Measurements from ENCODE around the gene MLF2. TPM values are rescaled to one million over a fixed set of nuclear protein-coding genes. Genes with fewer than 3 reads are reported as not detected.
A peak's percentile ranks its signal among the peaks of the same experiment; 100 is the strongest.

Gene MLF2
- total RNA-seq, 1 donor from 2014 or later = 108 TPM

DNA sequence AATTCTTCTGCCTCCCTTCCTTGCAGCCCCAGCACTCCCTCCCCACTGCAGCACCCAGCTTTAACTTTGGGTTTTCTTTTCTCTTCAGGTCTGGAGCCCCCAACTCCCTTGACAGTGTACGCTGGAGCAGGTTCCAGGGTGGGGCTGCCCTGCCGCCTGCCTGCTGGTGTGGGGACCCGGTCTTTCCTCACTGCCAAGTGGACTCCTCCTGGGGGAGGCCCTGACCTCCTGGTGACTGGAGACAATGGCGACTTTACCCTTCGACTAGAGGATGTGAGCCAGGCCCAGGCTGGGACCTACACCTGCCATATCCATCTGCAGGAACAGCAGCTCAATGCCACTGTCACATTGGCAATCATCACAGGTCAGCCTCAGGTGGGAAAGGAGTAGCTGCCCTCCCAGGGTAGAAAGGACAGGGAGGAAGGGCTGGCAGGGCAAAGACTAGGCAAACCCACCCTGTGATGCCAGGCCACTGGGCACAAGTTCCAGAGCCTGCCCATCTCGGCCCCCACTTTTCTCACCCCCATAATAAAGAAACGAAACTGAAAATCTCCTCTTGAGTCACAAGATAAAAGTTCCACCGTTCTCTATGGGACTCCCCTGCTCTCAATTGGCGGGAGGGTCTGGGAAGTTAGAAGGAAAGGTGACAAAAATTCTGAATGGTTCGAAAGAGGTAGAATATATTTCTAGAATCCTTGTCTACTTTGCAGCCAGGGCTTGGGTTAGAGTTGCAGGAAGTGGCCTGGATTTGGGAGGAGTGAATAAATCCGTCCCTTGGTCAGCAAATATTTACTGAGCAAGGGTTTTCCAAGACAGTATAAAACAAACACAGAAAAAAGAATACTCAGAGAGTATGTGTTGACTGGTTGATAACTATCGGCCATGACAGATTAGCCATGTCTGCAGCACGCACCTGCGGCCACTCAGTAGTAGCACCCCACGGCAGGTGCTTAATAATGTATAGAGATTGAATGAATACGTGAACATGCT lies 22.5 kb upstream of the MLF2 start:
- ATAC-seq = no peak
- Histone ChIP-seq H3K36me3 (peaks cover 9% of the 10 kb centered on the region), H3K4me1 (peaks cover 37% of the 10 kb centered on the region), H3K9me3 (no peaks in the 10 kb centered on the region), H3K27ac (no peak overlapping the region), H3K27me3 (ENCODE audit: low read depth) (no peaks in the 10 kb centered on the region), H3K4me3 (no peak overlapping the region)
- intact Hi-C loops (cut with DNase I) = no loop called here
- TF ChIP-seq, protein P1, sequence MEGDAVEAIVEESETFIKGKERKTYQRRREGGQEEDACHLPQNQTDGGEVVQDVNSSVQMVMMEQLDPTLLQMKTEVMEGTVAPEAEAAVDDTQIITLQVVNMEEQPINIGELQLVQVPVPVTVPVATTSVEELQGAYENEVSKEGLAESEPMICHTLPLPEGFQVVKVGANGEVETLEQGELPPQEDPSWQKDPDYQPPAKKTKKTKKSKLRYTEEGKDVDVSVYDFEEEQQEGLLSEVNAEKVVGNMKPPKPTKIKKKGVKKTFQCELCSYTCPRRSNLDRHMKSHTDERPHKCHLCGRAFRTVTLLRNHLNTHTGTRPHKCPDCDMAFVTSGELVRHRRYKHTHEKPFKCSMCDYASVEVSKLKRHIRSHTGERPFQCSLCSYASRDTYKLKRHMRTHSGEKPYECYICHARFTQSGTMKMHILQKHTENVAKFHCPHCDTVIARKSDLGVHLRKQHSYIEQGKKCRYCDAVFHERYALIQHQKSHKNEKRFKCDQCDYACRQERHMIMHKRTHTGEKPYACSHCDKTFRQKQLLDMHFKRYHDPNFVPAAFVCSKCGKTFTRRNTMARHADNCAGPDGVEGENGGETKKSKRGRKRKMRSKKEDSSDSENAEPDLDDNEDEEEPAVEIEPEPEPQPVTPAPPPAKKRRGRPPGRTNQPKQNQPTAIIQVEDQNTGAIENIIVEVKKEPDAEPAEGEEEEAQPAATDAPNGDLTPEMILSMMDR (IDR thresholded peaks at IDR 0.05) = no peak
- DNase-seq = no peak

DNA sequence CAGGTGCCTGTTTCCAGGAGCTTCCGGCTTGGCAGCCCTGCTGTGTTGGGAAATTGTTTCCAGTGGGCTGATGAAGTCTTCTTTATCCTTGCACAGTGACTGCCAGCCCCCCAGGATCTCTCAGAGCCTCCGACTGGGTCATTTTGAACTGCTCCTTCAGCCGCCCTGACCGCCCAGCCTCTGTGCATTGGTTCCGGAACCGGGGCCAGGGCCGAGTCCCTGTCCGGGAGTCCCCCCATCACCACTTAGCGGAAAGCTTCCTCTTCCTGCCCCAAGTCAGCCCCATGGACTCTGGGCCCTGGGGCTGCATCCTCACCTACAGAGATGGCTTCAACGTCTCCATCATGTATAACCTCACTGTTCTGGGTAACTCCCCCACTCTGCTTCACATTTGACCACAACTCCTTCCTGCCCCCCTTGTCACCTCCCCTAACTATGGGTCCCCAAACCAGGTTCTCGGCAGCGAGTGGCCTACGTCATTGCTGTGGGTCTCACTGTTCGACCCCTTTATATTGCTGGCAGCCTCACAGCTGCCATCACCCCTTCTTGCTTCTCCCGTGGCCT lies 21.6 kb upstream of the MLF2 start:
- Histone ChIP-seq H3K27ac (no peak overlapping the region), H3K27me3 (ENCODE audit: low read depth) (no peaks in the 10 kb centered on the region), H3K4me1 (peaks cover 40% of the 10 kb centered on the region), H3K9me3 (no peaks in the 10 kb centered on the region), H3K36me3 (peaks cover 18% of the 10 kb centered on the region), H3K4me3 (peak overlapping the region; percentile 30)
- TF ChIP-seq, protein P1 (IDR thresholded peaks at IDR 0.05) = no peak
- DNase-seq (no peak), ATAC-seq (no peak)
- intact Hi-C loops (cut with DNase I) = no loop called here

DNA sequence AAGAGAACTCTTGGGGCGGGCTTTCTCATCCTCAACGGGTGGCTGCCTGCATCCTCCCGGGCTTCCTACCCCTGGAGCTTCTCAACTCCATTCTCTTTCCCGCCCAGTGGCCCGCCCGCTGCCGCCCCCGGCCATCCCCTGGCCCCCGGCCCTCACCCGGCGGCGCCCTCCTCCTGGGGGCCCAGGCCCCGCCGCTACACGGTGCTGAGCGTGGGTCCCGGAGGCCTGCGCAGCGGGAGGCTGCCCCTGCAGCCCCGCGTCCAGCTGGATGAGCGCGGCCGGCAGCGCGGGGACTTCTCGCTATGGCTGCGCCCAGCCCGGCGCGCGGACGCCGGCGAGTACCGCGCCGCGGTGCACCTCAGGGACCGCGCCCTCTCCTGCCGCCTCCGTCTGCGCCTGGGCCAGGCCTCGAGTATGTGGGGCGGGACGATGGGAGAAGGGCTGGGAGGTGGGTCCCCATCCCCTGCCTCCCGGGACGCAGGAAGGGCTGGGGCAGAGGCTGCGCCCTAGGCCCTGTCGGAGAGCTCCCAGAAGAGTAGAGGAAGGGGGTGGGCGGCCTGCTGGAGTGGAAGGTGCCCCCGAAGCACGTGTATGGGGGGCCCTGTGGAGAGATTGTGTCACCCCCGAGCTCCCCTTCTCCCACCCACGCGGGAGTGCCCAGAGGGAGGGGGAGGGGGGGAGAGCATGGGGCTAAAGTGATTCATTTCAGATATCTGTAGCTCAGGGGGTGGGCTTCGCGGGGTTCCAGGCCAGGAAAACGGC lies 20.8 kb upstream of the MLF2 start:
- H3K4me3 ChIP-seq = peak overlapping the region; percentile 30
- TF ChIP-seq, protein P1 (IDR thresholded peaks at IDR 0.05) = no peak
- DNase-seq (no peak), ATAC-seq (peak in 1 of 2 donors; percentile 3)
- peaks cover 40% of the 10 kb centered on the region for H3K4me1 ChIP-seq
- intact Hi-C loops (cut with DNase I) = no loop called here
- H3K27me3 ChIP-seq (ENCODE audit: low read depth) = no peaks in the 10 kb centered on the region
- H3K27ac ChIP-seq = peak overlapping the region; percentile 18
- H3K9me3 ChIP-seq = no peaks in the 10 kb centered on the region
- H3K36me3 ChIP-seq = peaks cover 21% of the 10 kb centered on the region

DNA sequence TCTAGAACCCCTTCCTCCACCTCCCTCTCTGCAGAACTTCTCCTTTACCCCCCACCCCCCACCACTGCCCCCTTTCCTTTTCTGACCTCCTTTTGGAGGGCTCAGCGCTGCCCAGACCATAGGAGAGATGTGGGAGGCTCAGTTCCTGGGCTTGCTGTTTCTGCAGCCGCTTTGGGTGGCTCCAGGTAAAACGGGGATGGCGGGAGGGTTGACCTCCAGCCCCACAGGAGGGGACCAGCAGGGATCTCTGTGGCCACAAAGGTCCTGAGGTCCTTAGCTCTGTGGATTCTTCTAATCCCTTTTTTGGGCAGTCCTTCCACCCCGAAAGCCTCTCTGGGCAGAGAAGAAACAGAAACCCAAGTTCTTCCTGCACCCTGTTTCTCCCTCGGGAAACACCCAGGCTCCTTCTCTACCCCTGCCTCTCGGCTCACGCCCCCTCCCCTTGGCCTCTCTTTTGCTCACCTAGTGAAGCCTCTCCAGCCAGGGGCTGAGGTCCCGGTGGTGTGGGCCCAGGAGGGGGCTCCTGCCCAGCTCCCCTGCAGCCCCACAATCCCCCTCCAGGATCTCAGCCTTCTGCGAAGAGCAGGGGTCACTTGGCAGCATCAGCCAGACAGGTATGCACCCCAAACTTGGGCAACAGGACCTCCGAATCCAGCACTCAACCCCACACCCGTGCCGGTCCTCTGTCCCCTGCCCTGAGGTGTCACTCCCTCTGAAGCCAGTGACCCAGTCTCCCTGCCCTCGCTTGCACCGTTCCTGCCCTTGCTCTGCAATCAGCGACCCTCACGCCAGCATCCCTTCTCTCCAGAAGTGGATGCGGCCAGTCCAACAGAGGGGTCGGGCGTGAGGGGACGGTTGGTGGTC lies 20.0 kb upstream of the MLF2 start:
- H3K9me3 ChIP-seq = no peaks in the 10 kb centered on the region
- peak overlapping the region; percentile 30 for H3K4me3 ChIP-seq
- TF ChIP-seq, protein P1 (IDR thresholded peaks at IDR 0.05) = no peak
- peak overlapping the region; percentile 18 for H3K27ac ChIP-seq
- H3K36me3 ChIP-seq = peaks cover 21% of the 10 kb centered on the region
- no peaks in the 10 kb centered on the region for H3K27me3 ChIP-seq (ENCODE audit: low read depth)
- ATAC-seq (no peak), DNase-seq (no peak)
- H3K4me1 ChIP-seq = peaks cover 40% of the 10 kb centered on the region
- intact Hi-C loops (cut with DNase I) = no loop called here

DNA sequence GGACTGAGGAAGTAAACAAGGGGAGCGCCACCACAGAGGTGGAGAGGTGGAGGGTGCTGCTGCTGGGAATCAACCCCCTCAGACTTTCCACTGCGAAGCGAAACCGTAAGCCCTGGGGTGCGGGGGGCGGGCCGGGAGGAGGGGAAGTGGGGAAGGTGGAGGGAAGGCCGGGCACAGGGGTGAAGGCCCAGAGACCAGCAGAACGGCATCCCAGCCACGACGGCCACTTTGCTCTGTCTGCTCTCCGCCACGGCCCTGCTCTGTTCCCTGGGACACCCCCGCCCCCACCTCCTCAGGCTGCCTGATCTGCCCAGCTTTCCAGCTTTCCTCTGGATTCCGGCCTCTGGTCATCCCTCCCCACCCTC lies 19.4 kb upstream of the MLF2 start, which contains the start of gene LAG3:
TSS of gene LAG3 (plus strand) at position 190 of the 365 bp plus-strand sequence. CDS start 333 bp downstream, outside the sequence.
- peak within 1 kb of the TSS; percentile 30 for H3K4me3 ChIP-seq

More for the DNA sequence above, 19.4 kb upstream of the MLF2 start, which contains the start of gene LAG3:
- ATAC-seq (no peak), DNase-seq (no peak)
- no peaks in the 10 kb centered on the region for H3K9me3 ChIP-seq
- H3K27ac ChIP-seq = peak within 1 kb of the TSS; percentile 18
- TF ChIP-seq, protein P1 (IDR thresholded peaks at IDR 0.05) = no peak
- H3K36me3 ChIP-seq = peaks cover 21% of the 10 kb centered on the region
- peaks cover 41% of the 10 kb centered on the region for H3K4me1 ChIP-seq
- intact Hi-C loops (cut with DNase I) = no loop called here
- H3K27me3 ChIP-seq (ENCODE audit: low read depth) = no peaks in the 10 kb centered on the region

Data from lower lobe of right lung (tissue), 2 donors.